ENCODE measurements around the gene PALLD. TPM values are rescaled to one million over a fixed set of nuclear protein-coding genes. Genes with fewer than 3 reads are reported as not detected.

The PALLD gene
- total and polyA plus RNA-seq, 7 donors, result 40.7 to 1,991 (median 1,233) TPM

GRCh38 chr4:168585168-168586091 lies 88.6 kb downstream of the PALLD start:
- peak overlapping the region in 2 of 4 donors; percentile 21 to 85 for H3K27ac ChIP-seq
- WGBS, 2 donors, result 17 to 35% methylated on average over 9 of the region's 9 CpGs
- H3K9me3 ChIP-seq, result no peaks in the 10 kb centered on the region
- TF ChIP-seq EP300 (IDR thresholded peaks at IDR 0.05), result no peak
- no peak for TF ChIP-seq POLR2A (IDR thresholded peaks at IDR 0.05)
- peak in 2 of 4 donors; percentile 15 to 22 for TF ChIP-seq POLR2AphosphoS5 (IDR thresholded peaks at IDR 0.05)
- peak; percentile 68 to 84 (median 74) for TF ChIP-seq CTCF (IDR thresholded peaks at IDR 0.05)
- H3K36me3 ChIP-seq, result no peaks in the 10 kb centered on the region
- H3K4me1 ChIP-seq, result peaks cover 0 to 41% (median 29%) of the 10 kb centered on the region in 4 donors
- H3K27me3 ChIP-seq, result no peaks in the 10 kb centered on the region
- no peak overlapping the region for H3K4me3 ChIP-seq
- DNase-seq, result peak; percentile 93
- intact Hi-C loops (cut with DNase I), result loop anchor here (2.0 to 10.0 kb wide), 6 partner anchors 107 to 419 kb away; no protein-coding TSS in a partner anchor

DNA sequence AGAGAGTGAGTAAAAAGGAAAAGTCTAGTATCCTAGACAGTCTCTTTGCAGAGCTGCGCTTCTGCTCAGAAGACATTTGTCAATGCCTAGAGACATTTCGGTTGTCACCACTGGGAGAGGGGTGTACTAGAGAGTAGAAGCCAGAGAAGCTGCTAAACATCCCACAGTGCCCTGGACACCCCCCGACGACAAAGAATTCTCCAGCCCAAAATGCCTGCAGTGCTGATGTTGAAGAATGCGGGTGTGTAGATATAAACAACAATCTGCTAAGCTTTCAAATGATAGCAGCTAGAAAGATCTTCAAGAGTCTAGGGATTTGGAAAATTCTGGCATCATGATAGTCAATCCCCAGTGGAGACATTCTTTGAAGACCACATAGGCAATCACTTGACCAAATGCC lies 90.1 kb downstream of the PALLD start:
- peak overlapping the region; percentile 48 to 85 (median 56) for H3K27ac ChIP-seq
- H3K36me3 ChIP-seq, result no peaks in the 10 kb centered on the region
- peaks cover 0 to 41% (median 29%) of the 10 kb centered on the region in 4 donors for H3K4me1 ChIP-seq
- 85 to 88% methylated on average over 5 of the region's 5 CpGs for WGBS, 2 donors
- DNase-seq, result no peak
- H3K27me3 ChIP-seq, result no peaks in the 10 kb centered on the region
- H3K9me3 ChIP-seq, result no peaks in the 10 kb centered on the region
- intact Hi-C loops (cut with DNase I), result loop anchor here (5.0 to 10.0 kb wide), 5 partner anchors 105 to 418 kb away; no protein-coding TSS in a partner anchor
- no peak for TF ChIP-seq POLR2AphosphoS5 (IDR thresholded peaks at IDR 0.05)
- TF ChIP-seq CTCF (IDR thresholded peaks at IDR 0.05), result no peak
- TF ChIP-seq EP300 (IDR thresholded peaks at IDR 0.05), result no peak
- no peak for TF ChIP-seq POLR2A (IDR thresholded peaks at IDR 0.05)
- no peak overlapping the region for H3K4me3 ChIP-seq

GRCh38 chr4:168587411-168588125 lies 90.7 kb downstream of the PALLD start:
- H3K4me3 ChIP-seq, result no peak overlapping the region
- TF ChIP-seq POLR2AphosphoS5 (IDR thresholded peaks at IDR 0.05), result peak in 2 of 4 donors; percentile 10 to 14
- TF ChIP-seq EP300 (IDR thresholded peaks at IDR 0.05), result no peak
- no peak for TF ChIP-seq CTCF (IDR thresholded peaks at IDR 0.05)
- TF ChIP-seq POLR2A (IDR thresholded peaks at IDR 0.05), result no peak
- H3K27ac ChIP-seq, result peak overlapping the region; percentile 48 to 85 (median 56)
- peak; percentile 67 for DNase-seq
- H3K9me3 ChIP-seq, result no peaks in the 10 kb centered on the region
- WGBS, 2 donors, result 85 to 86% methylated on average over 11 of the region's 11 CpGs
- intact Hi-C loops (cut with DNase I), result loop anchor here (2.0 to 10.0 kb wide), 6 partner anchors 43 to 417 kb away; no protein-coding TSS in a partner anchor
- H3K4me1 ChIP-seq, result peaks cover 0 to 41% (median 29%) of the 10 kb centered on the region in 4 donors
- H3K27me3 ChIP-seq, result no peaks in the 10 kb centered on the region
- H3K36me3 ChIP-seq, result no peaks in the 10 kb centered on the region

DNA sequence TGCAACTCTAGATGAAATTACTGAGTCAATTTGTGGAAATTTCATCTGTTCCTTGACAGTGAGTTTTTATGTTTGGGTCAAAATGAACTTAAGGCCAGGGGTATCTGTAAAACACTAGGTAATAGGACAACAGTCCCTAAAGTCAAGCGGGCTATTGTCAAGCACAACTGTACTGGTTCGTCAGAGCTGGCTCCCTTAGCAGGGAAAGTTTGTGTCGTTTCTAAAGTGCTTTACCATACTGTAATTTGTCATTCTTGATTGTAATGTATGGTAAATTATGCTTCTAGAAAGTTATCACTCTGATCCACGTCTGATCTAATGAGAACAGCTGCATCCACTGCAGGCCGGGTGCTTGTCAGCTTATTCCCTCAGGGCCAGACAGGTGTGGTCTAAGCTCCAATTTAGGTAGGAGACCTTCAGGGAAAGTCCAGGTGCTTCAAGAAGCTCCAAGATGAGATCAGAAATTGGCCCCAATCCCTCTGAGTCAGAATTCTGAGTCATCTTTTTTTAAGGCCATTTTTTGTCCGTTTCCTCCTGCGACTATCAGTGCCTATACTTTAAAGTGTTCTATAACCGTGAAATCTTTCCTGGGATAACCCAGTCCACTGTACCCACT lies 92.2 kb downstream of the PALLD start:
- 54 to 75% methylated on average over 8 of the region's 8 CpGs for WGBS, 2 donors

More for the DNA sequence above, 92.2 kb downstream of the PALLD start:
- Histone ChIP-seq H3K9me3 (no peaks in the 10 kb centered on the region), H3K27ac (peak overlapping the region in 2 of 4 donors; percentile 6 to 85), H3K27me3 (no peaks in the 10 kb centered on the region), H3K4me1 (peaks cover 0 to 41% (median 29%) of the 10 kb centered on the region in 4 donors), H3K4me3 (no peak overlapping the region), H3K36me3 (no peaks in the 10 kb centered on the region)
- intact Hi-C loops (cut with DNase I), result loop anchor here (2.0 to 10.0 kb wide), 6 partner anchors 42 to 416 kb away; no protein-coding TSS in a partner anchor
- TF ChIP-seq POLR2AphosphoS5 (IDR thresholded peaks at IDR 0.05) (peak in 1 of 4 donors; percentile 22), POLR2A (IDR thresholded peaks at IDR 0.05) (no peak)
- DNase-seq, result no peak

All from sigmoid colon (tissue), 7 donors.